Measurements from ENCODE around the gene MYRF.

The MYRF gene

DNA sequence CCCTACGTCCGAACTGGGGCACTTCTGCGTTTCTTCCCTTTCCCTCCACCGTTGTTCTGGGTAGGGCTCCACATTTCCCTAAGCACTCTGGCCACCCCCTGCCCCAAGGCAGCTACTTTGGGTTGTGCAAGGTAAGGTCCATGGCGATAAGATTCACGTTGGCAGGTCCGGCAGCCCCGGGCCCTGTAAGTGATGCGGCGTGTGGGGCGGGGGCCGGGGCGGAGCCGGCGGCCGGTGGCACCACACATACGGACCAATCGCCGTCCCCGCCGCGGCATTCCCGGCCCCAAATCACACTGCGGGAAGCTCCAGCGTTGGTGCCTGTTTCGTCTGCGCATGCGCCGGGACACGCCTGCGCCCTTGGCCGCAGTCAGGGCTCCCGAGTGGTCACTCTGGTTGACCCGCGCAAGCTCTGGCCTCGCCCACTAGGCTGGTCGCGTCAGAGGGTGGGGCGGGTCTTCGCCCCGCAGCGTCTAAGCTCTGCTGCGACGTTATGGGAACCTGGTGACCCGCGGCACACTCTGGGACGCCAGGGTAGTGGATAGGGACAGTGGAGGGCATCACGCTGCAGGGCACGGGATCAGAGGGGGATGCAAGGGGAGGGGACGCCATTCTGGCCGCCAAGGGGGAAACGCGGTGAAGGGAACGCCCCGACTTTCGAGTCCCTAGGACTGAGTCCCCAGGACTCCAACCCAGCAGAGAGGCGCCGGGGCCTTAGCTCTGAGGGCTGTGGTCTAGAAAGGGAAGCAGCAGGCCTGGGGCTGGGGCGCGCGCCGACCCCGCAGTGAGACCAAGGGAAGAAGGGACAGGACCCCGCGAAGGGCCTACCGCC lies 62.7 kb downstream of the MYRF start:
- Histone ChIP-seq H3K27me3 (ENCODE audit: control insufficient read depth, insufficient read depth, low read length) (no peaks in the 10 kb centered on the region), H3K9me3 (ENCODE audit: control insufficient read depth, insufficient read depth, low read length) (no peaks in the 10 kb centered on the region), H3K27ac (ENCODE audit: low read depth, low read length) (peak overlapping the region; percentile 98), H3K36me3 (ENCODE audit: control insufficient read depth, insufficient read depth, low read length) (peaks cover 38% of the 10 kb centered on the region), H3K9ac (ENCODE audit: low read depth, low read length) (peak overlapping the region; percentile 86), H3K4me1 (ENCODE audit: control insufficient read depth, insufficient read depth, low read length) (peaks cover 12% of the 10 kb centered on the region), H3K4me3 (ENCODE audit: low read depth, low read length) (peak overlapping the region; percentile 76)

DNA sequence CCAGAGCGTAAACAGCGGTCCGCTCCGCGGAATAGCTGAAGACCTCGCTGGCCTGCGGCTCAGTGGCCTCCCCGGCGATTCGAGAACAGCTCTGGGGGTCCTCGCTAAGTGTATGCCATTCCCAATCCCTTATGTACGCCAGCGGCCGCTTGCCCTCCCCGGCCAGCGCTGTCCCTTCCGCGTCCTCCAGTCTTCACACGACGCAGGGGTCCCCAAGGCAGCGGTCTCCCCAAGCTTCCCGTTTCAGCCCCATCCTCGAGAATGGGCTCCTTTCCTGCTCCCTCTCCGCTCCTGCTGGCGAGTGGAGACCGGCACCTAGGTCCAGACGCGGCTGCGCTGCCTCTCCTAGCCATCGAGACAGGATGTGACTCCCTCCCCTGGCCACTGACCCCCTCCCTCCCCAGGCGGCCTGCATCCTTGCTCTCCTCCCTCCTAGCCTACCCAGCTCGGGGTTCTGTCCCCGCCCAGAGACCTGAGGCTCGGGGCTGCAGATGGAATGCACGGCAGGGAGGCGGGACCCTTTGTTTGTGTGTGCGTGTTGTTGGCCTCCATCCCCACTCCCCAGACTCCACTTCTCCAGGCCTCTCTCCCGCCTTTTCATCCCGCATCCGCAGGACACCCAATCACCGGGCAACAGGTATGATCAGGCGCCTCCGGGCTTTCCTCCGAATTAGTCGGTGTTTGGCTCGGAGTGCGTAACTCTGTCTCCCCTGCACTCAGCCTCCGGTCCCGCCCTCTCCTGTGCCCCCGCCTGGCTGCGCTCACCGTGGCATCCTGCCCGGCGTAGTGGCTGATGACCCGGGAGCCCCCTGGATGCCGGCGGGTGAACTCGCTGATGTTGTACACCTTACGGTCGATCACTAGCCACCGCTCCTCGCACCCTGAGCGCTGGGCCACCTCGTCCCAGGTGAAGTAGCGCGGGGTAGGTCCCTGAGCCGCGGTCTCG lies 63.6 kb downstream of the MYRF start:
- peak overlapping the region; percentile 76 for H3K4me3 ChIP-seq (ENCODE audit: low read depth, low read length)

DNA sequence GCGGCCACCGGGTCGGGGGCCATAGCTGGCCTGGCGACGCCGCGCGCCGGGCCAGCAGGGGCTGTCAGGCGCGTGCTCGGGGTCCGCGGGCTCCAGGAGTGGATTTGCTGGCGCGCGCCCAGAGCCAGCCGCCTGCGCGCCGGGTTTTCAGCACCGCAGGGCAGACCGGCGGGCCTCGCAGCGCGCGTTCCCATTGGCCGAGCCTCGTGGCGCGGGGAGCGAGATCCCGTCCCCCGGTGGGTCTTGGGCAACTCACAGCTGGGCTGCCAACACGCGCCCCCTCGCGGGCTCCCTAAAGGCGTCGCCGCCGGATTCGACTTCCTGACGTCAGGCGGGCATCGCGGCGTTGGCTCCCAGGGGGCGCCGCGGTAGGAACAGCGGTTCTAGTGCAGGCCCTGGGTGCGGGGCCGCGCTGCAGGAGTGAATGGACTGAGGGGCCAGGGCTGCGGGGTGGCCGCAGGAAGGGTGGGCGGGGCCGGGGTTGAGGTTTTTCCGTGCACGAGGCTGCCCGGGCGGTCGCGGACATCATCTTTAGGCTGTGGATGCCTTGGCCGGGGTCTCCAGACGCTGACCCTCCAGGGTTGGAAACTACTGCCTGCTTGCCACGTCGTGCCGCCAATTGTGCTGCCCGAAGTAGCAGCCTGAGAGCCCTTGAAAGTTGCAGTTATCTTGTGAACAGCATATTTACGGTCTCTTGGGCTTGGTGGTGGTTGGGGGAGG lies 64.5 kb downstream of the MYRF start, which contains the start of gene FADS1:
FADS1 (minus strand) TSS at position 268 of the 720 bp plus-strand sequence; CDS start at position 194, 74 bp downstream.
- peak within 1 kb of the TSS; percentile 76 for H3K4me3 ChIP-seq (ENCODE audit: low read depth, low read length)
- no peaks in the 10 kb centered on the region for H3K9me3 ChIP-seq (ENCODE audit: control insufficient read depth, insufficient read depth, low read length)
- H3K9ac ChIP-seq (ENCODE audit: low read depth, low read length) = peak within 1 kb of the TSS; percentile 86
- H3K4me1 ChIP-seq (ENCODE audit: control insufficient read depth, insufficient read depth, low read length) = peaks cover 12% of the 10 kb centered on the region
- no peaks in the 10 kb centered on the region for H3K27me3 ChIP-seq (ENCODE audit: control insufficient read depth, insufficient read depth, low read length)
- peaks cover 21% of the 10 kb centered on the region for H3K36me3 ChIP-seq (ENCODE audit: control insufficient read depth, insufficient read depth, low read length)
- peak within 1 kb of the TSS; percentile 98 for H3K27ac ChIP-seq (ENCODE audit: low read depth, low read length)

More for the DNA sequence above, 63.6 kb downstream of the MYRF start:
- Histone ChIP-seq H3K4me1 (ENCODE audit: control insufficient read depth, insufficient read depth, low read length) (peaks cover 12% of the 10 kb centered on the region), H3K27ac (ENCODE audit: low read depth, low read length) (peak overlapping the region; percentile 98), H3K36me3 (ENCODE audit: control insufficient read depth, insufficient read depth, low read length) (peaks cover 29% of the 10 kb centered on the region), H3K9me3 (ENCODE audit: control insufficient read depth, insufficient read depth, low read length) (no peaks in the 10 kb centered on the region), H3K27me3 (ENCODE audit: control insufficient read depth, insufficient read depth, low read length) (no peaks in the 10 kb centered on the region), H3K9ac (ENCODE audit: low read depth, low read length) (peak overlapping the region; percentile 86)

DNA sequence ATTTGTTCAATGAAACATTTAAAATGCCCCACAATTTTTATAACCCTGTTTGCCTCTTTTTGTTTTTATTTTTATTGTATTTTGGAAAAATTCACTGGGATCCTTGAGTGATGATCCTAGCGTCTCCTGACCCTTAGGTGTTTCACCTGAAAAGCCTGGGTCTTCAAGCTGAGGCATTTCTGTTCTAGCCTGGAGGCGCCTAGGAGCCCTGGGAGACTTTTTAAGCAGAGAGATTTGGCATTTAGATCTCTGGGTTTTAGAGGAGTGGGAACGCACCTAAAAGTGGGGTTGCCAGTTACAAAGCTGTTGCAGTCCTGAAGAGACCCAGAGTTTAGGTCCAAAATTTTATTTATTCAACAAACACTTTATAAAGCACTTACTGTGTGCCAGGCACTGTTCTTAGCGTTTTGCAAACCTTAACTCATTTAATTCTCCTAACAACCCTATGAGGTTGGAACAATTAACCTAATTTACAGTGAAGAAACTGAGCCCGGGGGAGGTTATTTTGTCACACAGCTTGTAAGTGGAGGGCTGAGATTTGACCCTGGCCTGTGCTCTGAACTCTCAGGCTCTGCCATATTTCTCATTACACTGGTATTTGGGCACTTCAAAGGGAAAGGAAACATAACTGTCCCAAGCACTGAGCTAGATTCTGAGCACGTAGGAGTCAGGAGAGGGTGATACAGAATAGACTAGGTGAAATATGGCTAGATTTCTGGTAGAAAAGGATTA lies 65.2 kb downstream of the MYRF start:
- H3K4me1 ChIP-seq (ENCODE audit: control insufficient read depth, insufficient read depth, low read length) = peaks cover 12% of the 10 kb centered on the region
- H3K27me3 ChIP-seq (ENCODE audit: control insufficient read depth, insufficient read depth, low read length) = no peaks in the 10 kb centered on the region
- peak overlapping the region; percentile 76 for H3K4me3 ChIP-seq (ENCODE audit: low read depth, low read length)
- peak overlapping the region; percentile 71 for H3K9ac ChIP-seq (ENCODE audit: low read depth, low read length)
- H3K36me3 ChIP-seq (ENCODE audit: control insufficient read depth, insufficient read depth, low read length) = peaks cover 14% of the 10 kb centered on the region
- no peaks in the 10 kb centered on the region for H3K9me3 ChIP-seq (ENCODE audit: control insufficient read depth, insufficient read depth, low read length)
- peak overlapping the region; percentile 98 for H3K27ac ChIP-seq (ENCODE audit: low read depth, low read length)

DNA sequence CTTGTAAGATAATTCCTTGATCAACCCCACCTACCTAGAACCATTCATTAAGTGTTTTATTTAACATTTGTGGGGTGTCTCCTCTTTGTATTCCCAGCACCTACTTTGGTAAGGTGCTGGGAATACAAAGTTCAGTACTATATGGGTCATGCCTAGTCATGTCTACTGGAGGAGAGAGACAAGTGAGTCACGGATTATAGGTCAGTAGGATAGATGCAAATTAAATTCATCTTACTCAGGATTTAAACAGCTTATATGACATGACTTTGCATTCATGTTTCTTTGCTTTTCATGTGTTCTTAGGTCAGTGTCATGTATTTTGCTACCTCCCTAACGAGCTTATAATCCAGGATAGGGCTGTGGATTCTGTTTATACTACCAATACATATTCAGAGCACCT lies 67.7 kb downstream of the MYRF start:
- Histone ChIP-seq H3K9ac (ENCODE audit: low read depth, low read length) (no peak overlapping the region), H3K9me3 (ENCODE audit: control insufficient read depth, insufficient read depth, low read length) (no peaks in the 10 kb centered on the region), H3K27me3 (ENCODE audit: control insufficient read depth, insufficient read depth, low read length) (no peaks in the 10 kb centered on the region), H3K4me1 (ENCODE audit: control insufficient read depth, insufficient read depth, low read length) (peaks cover 9% of the 10 kb centered on the region), H3K27ac (ENCODE audit: low read depth, low read length) (no peak overlapping the region), H3K4me3 (ENCODE audit: low read depth, low read length) (no peak overlapping the region), H3K36me3 (ENCODE audit: control insufficient read depth, insufficient read depth, low read length) (no peaks in the 10 kb centered on the region; the same call in 1 of the 2 replicates)

DNA sequence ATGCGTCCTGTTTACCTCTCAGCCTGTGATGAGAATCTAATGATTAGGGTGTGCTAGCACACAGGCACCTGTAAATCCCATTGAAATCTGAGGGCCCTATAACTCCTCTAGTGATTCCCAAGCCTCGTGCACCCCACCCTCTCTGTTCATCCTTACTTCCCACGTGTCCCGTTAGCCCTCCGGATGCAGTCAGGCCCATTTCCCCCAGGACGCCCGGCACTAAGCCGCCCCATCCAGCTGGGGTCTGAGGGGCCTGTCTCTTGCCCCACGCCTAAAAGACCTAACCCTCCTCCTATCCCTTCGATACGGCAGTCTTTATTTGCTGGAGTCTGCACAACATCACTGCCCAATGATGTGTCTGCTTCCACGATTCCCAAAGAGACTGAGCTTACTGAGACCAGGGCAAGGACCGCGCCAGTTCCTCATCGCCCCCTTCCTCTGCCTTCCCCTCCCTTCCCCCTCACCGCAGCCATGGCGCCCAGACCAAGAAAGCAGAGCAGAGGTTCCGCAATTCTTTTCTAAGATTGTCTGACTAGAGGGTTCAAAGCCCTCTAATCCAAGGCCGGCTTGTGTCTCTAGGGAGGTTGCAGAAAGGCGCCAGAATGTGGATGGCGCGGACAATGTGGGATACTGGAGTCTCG lies 74.6 kb downstream of the MYRF start:
- Histone ChIP-seq H3K27me3 (ENCODE audit: control insufficient read depth, insufficient read depth, low read length) (no peaks in the 10 kb centered on the region), H3K27ac (ENCODE audit: low read depth, low read length) (peak overlapping the region; percentile 93), H3K9me3 (ENCODE audit: control insufficient read depth, insufficient read depth, low read length) (no peaks in the 10 kb centered on the region), H3K4me1 (ENCODE audit: control insufficient read depth, insufficient read depth, low read length) (peaks cover 24% of the 10 kb centered on the region), H3K9ac (ENCODE audit: low read depth, low read length) (peak overlapping the region; percentile 85), H3K36me3 (ENCODE audit: control insufficient read depth, insufficient read depth, low read length) (peaks cover 3% of the 10 kb centered on the region; the same call in 1 of the 2 replicates), H3K4me3 (ENCODE audit: low read depth, low read length) (peak overlapping the region; percentile 68)

DNA sequence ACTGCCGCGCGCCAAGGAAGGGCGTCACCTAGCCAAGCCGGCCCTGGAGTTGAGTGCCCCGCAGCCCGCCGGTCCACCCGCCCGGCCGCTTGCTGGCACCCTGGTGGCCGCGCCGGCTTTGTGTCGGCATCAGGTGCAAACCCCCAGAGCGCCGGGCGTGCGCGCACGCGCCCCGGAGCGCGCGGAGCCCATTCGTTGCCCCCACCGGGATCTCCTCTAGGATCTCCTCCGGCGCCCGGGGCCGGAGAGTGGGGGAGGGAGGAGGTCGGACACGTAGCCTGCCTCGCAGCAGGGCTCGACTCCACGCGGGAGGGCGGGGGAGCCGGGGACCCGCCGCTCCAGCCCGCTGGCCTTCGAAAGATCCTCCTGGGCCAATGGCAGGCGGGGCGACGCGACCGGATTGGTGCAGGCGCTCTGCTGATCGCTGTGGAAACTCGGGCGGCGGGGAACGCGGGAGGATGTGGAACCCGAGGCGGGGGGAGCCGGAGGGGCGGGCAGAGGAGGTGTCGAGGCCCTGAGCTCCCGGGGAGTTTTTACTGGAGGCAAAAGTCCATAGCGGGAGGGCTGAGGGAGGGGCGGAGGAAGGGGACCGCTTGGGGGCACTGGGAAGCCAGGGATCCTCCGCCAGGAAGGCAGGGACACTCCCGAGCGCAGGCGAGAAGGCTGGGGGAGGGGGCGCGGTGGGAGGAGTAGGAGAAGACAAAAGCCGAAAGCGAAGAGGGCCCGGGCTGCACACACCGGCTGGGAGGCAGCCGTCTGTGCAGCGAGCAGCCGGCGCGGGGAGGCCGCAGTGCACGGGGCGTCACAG lies 75.3 kb downstream of the MYRF start, which contains the start of gene FADS2:
FADS2 (plus strand) TSS at position 730 of the 808 bp plus-strand sequence. CDS start 91 bp downstream, outside the sequence.
- H3K36me3 ChIP-seq (ENCODE audit: control insufficient read depth, insufficient read depth, low read length) = peaks cover 10% of the 10 kb centered on the region
- peak within 1 kb of the TSS; percentile 68 for H3K4me3 ChIP-seq (ENCODE audit: low read depth, low read length)
- peak within 1 kb of the TSS; percentile 85 for H3K9ac ChIP-seq (ENCODE audit: low read depth, low read length)
- peak within 1 kb of the TSS; percentile 93 for H3K27ac ChIP-seq (ENCODE audit: low read depth, low read length)
- no peaks in the 10 kb centered on the region for H3K27me3 ChIP-seq (ENCODE audit: control insufficient read depth, insufficient read depth, low read length)
- H3K9me3 ChIP-seq (ENCODE audit: control insufficient read depth, insufficient read depth, low read length) = no peaks in the 10 kb centered on the region
- H3K4me1 ChIP-seq (ENCODE audit: control insufficient read depth, insufficient read depth, low read length) = peaks cover 24% of the 10 kb centered on the region

DNA sequence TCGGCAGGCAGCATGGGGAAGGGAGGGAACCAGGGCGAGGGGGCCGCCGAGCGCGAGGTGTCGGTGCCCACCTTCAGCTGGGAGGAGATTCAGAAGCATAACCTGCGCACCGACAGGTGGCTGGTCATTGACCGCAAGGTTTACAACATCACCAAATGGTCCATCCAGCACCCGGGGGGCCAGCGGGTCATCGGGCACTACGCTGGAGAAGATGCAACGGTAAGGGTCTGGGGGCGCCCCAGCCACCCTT lies 75.9 kb downstream of the MYRF start:
- peak overlapping the region; percentile 93 for H3K27ac ChIP-seq (ENCODE audit: low read depth, low read length)

DNA sequence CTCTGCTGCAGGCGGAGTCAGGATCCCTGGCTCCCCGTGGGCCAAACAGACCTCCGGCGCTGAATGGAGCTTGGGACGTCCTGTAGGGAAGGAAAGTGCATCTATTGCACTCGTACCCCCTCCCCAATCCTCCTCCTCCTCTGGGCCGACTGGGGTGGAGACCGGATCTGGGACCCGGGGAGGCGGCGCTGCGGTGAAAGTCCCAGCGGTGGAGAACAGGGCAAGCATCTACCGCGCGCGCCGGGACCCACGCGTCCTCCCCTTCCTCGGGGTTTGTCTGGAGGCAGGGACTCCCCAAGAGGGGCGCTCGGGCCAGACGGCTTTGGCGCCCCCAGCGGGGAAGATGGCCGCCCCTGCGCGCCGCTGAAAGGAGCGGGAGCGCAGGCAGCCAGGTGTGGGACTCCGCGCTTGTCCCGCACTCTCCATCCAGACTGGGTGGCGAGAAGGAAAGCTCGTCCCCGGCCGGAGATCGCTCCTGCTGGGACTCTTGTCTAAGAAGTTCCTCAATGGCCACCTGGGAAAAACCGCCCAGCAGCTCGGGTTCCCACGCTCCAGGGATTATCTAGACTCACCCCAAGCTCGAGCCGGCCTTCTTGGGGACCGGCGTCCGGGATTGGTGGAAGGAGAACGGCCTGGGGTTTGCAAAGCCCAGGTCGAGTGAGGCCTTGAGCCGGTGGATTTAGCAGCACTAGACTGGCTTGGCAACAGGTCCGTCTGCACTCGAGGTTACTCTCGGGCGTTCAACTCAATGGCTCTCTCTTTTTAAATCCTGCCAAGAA lies 76.4 kb downstream of the MYRF start:
- Histone ChIP-seq H3K4me1 (ENCODE audit: control insufficient read depth, insufficient read depth, low read length) (peaks cover 33% of the 10 kb centered on the region), H3K4me3 (ENCODE audit: low read depth, low read length) (peak overlapping the region; percentile 68), H3K9ac (ENCODE audit: low read depth, low read length) (peak overlapping the region; percentile 64), H3K27me3 (ENCODE audit: control insufficient read depth, insufficient read depth, low read length) (no peaks in the 10 kb centered on the region), H3K9me3 (ENCODE audit: control insufficient read depth, insufficient read depth, low read length) (no peaks in the 10 kb centered on the region), H3K36me3 (ENCODE audit: control insufficient read depth, insufficient read depth, low read length) (peaks cover 13% of the 10 kb centered on the region), H3K27ac (ENCODE audit: low read depth, low read length) (peak overlapping the region; percentile 93)

More for the DNA sequence above, 75.9 kb downstream of the MYRF start:
- peak overlapping the region; percentile 68 for H3K4me3 ChIP-seq (ENCODE audit: low read depth, low read length)
- peaks cover 11% of the 10 kb centered on the region for H3K36me3 ChIP-seq (ENCODE audit: control insufficient read depth, insufficient read depth, low read length)
- H3K9ac ChIP-seq (ENCODE audit: low read depth, low read length) = peak overlapping the region; percentile 64
- H3K27me3 ChIP-seq (ENCODE audit: control insufficient read depth, insufficient read depth, low read length) = no peaks in the 10 kb centered on the region
- no peaks in the 10 kb centered on the region for H3K9me3 ChIP-seq (ENCODE audit: control insufficient read depth, insufficient read depth, low read length)
- H3K4me1 ChIP-seq (ENCODE audit: control insufficient read depth, insufficient read depth, low read length) = peaks cover 28% of the 10 kb centered on the region
